KMS-11 (cell line): Measurements from ENCODE around the gene DEDD.
A peak's percentile ranks its signal among the peaks of the same experiment; 100 is the strongest.
"Not testable (repeated sequence)": the region's sequence is repeated elsewhere in the genome, so short reads cannot be mapped to it uniquely, and the experiment has no call there.

ENCODE experiments used
- H2AFZ ChIP-seq: fragments of 200-600 bp; sonication (generic); 2 replicates; pipeline ENCODE4 v1.6.1; 2016; ENCODE audit warnings: antibody characterized with exemption, mixed run types, low read depth
- H3K27ac ChIP-seq: fragments of 200-600 bp; sonication (generic); 2 replicates; pipeline ENCODE4 v1.6.1; 2016; ENCODE audit warnings: mild to moderate bottlenecking, mixed run types
- H3K27me3 ChIP-seq: fragments of 200-600 bp; sonication (generic); 2 replicates; pipeline ENCODE4 v1.6.1; 2017; ENCODE audit warnings: mild to moderate bottlenecking, low read depth, mixed run types, moderate library complexity; ENCODE audit not compliant: insufficient read depth
- H3K36me3 ChIP-seq: fragments of 200-600 bp; sonication (generic); 2 replicates; pipeline ENCODE4 v1.6.1; 2017; ENCODE audit warnings: mild to moderate bottlenecking, mixed run types; ENCODE audit not compliant: insufficient read depth
- H3K4me1 ChIP-seq: fragments of 200-600 bp; sonication (generic); 2 replicates; pipeline ENCODE4 v1.6.1; 2016; ENCODE audit warnings: mild to moderate bottlenecking, low read depth, mixed run types; ENCODE audit not compliant: poor library complexity, severe bottlenecking
- H3K4me2 ChIP-seq: fragments of 200-600 bp; sonication (generic); 2 replicates; pipeline ENCODE4 v1.7.0; 2016; ENCODE audit warnings: mild to moderate bottlenecking, mixed run types
- H3K4me3 ChIP-seq: fragments of 200-600 bp; sonication (generic); IDR thresholded peaks from 2 replicates; pipeline ENCODE4 v1.6.1; 2017; ENCODE audit warnings: low read depth, low read length, mixed read lengths; ENCODE audit not compliant: insufficient read depth
- H3K79me2 ChIP-seq: fragments of 200-600 bp; sonication (generic); 2 replicates; pipeline ENCODE4 v1.6.1; 2016; ENCODE audit warnings: low read depth, mixed run types; ENCODE audit not compliant: insufficient read depth
- H3K9ac ChIP-seq: fragments of 200-600 bp; sonication (generic); 2 replicates; pipeline ENCODE4 v1.6.1; 2016; ENCODE audit warnings: mild to moderate bottlenecking, mixed run types
- H4K20me1 ChIP-seq: fragments of 200-600 bp; sonication (generic); 2 replicates; pipeline ENCODE4 v1.6.1; 2016; ENCODE audit warnings: mild to moderate bottlenecking, mixed run types; ENCODE audit not compliant: insufficient read depth
- CTCF ChIP-seq: fragments of 200-600 bp; sonication (generic); conservative IDR thresholded peaks from 2 replicates; pipeline ENCODE4 v1.6.1; 2017; ENCODE audit warnings: low read depth, mild to moderate bottlenecking, antibody characterized with exemption, low read length, moderate library complexity, mixed read lengths

Gene DEDD

GRCh38 chr1:161121834-161122233 is 10.6 kb downstream of the DEDD start:
- Histone ChIP-seq H3K79me2 (peaks cover 49% of the 10 kb centered on the region), H3K4me2 (no peak overlapping the region), H2AFZ (no peak overlapping the region), H4K20me1 (no peaks in the 10 kb centered on the region), H3K27ac (no peak overlapping the region), H3K4me3 (no peak overlapping the region), H3K27me3 (no peaks in the 10 kb centered on the region), H3K4me1 (peaks cover 24% of the 10 kb centered on the region), H3K36me3 (peaks cover 5% of the 10 kb centered on the region; the same call in 1 of the 2 replicates), H3K9ac (no peak overlapping the region)
- TF ChIP-seq CTCF: no peak

DNA sequence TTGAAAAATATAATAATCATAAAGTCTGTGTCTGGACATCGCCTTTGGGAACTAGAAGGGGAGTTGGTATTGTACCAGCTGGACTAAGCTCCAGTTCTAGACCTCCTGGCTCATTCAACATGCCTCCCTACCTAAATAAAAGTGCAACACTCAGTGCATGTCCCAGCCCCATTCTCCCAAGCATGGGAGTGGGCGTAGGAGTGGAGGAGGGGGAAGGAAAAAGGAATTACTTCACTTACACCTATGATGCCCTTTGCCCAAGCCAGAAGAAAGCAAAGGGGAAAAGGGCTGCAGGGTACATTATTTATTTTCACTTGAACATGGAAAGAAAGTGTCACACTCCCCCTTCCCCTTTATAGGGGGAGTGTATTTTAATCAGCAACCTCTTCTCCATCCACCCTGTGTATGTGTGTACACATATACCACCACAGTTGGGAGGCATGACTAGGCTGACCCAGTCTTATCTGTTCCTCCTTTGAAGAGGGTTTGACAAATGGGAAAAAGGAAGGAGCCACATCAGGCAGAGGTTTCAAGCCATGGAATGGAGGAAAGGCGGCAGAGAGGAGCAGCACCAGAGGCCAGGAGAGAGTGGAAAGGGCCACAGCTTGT is 11.3 kb downstream of the DEDD start:
- Histone ChIP-seq H3K27ac (no peak overlapping the region), H3K36me3 (peaks cover 5% of the 10 kb centered on the region; the same call in 1 of the 2 replicates), H3K27me3 (no peaks in the 10 kb centered on the region), H3K79me2 (peaks cover 49% of the 10 kb centered on the region), H2AFZ (no peak overlapping the region), H3K4me2 (no peak overlapping the region), H3K9ac (no peak overlapping the region), H3K4me3 (no peak overlapping the region), H4K20me1 (no peaks in the 10 kb centered on the region), H3K4me1 (peaks cover 31% of the 10 kb centered on the region)
- no peak for TF ChIP-seq CTCF

- H3K4me2 ChIP-seq: peak overlapping the region; percentile 67
- peak; percentile 95 for TF ChIP-seq CTCF
- H4K20me1 ChIP-seq: 0 out of 2 replicates have a peak, but pooled peaks cover 2% of the 10 kb centered on the region
- no peak overlapping the region for H2AFZ ChIP-seq
- no peak overlapping the region for H3K9ac ChIP-seq
- H3K36me3 ChIP-seq: peaks cover 5% of the 10 kb centered on the region; the same call in 1 of the 2 replicates
- no peaks in the 10 kb centered on the region for H3K27me3 ChIP-seq
- peaks cover 49% of the 10 kb centered on the region for H3K79me2 ChIP-seq
- no peak overlapping the region for H3K4me3 ChIP-seq
- H3K27ac ChIP-seq: peak overlapping the region; percentile 4; the same call in 1 of the 2 replicates
- H3K4me1 ChIP-seq: peaks cover 49% of the 10 kb centered on the region
These were observed 13.2 kb downstream of the DEDD start for GRCh38 chr1:161119092-161119903.

GRCh38 chr1:161117759-161118581 is 14.5 kb downstream of the DEDD start, which contains the start of the genes NIT1 and PFDN2:
Gene NIT1 (plus strand): TSS chr1:161118105. CDS start chr1:161118177, 72 bp downstream.
Gene PFDN2 (minus strand): TSS chr1:161118037. CDS start chr1:161118026, 11 bp downstream.
- Histone ChIP-seq H3K9ac (peak within 1 kb of the TSS; percentile 80), H3K36me3 (peaks cover 5% of the 10 kb centered on the region; the same call in 1 of the 2 replicates), H3K4me3 (peak within 1 kb of the TSS; percentile 97), H3K4me2 (peak within 1 kb of the TSS; percentile 67), H3K4me1 (peaks cover 61% of the 10 kb centered on the region), H4K20me1 (peaks cover 16% of the 10 kb centered on the region), H3K27me3 (no peaks in the 10 kb centered on the region), H3K27ac (peak within 1 kb of the TSS; percentile 70), H3K79me2 (peaks cover 62% of the 10 kb centered on the region), H2AFZ (peak within 1 kb of the TSS; percentile 88)
- peak; percentile 3; the same call in 1 of the 2 replicates for TF ChIP-seq CTCF

DNA sequence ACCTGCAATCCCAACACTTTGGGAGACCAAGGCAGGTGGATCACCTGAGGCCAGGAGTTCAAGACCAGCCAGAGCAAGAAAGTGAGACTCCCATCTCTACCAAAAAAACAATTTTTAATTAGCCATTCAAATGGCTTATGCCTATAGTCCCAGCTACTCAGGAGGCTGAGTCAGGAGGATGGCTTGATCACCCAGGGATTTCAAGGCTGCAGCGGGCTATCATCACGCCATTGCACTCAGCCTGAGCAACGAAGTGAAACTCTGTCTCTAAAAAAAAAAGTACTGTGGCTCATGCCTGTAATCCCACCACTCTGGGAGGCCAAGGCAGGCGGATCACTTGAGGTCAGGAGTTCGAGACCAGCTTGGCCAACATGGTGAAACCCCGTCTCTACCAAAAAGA is 16.5 kb downstream of the DEDD start:
- H3K27me3 ChIP-seq, H3K36me3 ChIP-seq, H3K9ac ChIP-seq, H3K27ac ChIP-seq, H2AFZ ChIP-seq, H3K4me3 ChIP-seq: not testable (repeated sequence)
- Histone ChIP-seq H4K20me1 (peaks cover 32% of the 10 kb centered on the region), H3K79me2 (peaks cover 81% of the 10 kb centered on the region), H3K4me1 (peaks cover 76% of the 10 kb centered on the region), H3K4me2 (peak overlapping the region; percentile 67; the same call in 1 of the 2 replicates)
